Daoy (cell line): Measurements from ENCODE around the gene CYSRT1. TPM values are rescaled to one million over a fixed set of nuclear protein-coding genes. Genes with fewer than 3 reads are reported as not detected.

Source experiments
- DNase-seq: peaks from one replicate; pipeline ENCODE4 v3.0.0-alpha.2; 2015; ENCODE audit warnings: low read depth
- total RNA-seq: library from RNA; depleted of rRNA; stranded (reverse); fragments of >200 nt; shearing (Covaris generic); gene quantifications from 2 replicates; pipeline ENCODE4 v1.2.3, GENCODE V29; 2014

The CYSRT1 gene
- total RNA-seq, 1 experiment from 2014 or later: 0.91 TPM

GRCh38 chr9:137212520-137212919 is 12.5 kb upstream of the CYSRT1 start:
- DNase-seq: no peak

- DNase-seq: no peak
These were observed 11.6 kb upstream of the CYSRT1 start for GRCh38 chr9:137213160-137214060.

GRCh38 chr9:137214620-137215019 is 10.4 kb upstream of the CYSRT1 start:
- no peak for DNase-seq

GRCh38 chr9:137215196-137215986 is 9.6 kb upstream of the CYSRT1 start:
- DNase-seq: no peak

- DNase-seq: no peak
These were observed 8.6 kb upstream of the CYSRT1 start for GRCh38 chr9:137216188-137216965.

- no peak for DNase-seq
These were observed 7.4 kb upstream of the CYSRT1 start for GRCh38 chr9:137217276-137218211.

- DNase-seq: no peak
These were observed 6.7 kb upstream of the CYSRT1 start for GRCh38 chr9:137218212-137218753.

GRCh38 chr9:137218754-137219271 is 6.2 kb upstream of the CYSRT1 start:
- peak; percentile 87 for DNase-seq

- no peak for DNase-seq
These were observed 5.1 kb upstream of the CYSRT1 start for GRCh38 chr9:137219757-137220316.

- no peak for DNase-seq
These were observed 4.5 kb upstream of the CYSRT1 start for GRCh38 chr9:137220317-137221094.

GRCh38 chr9:137221095-137221505 is 3.9 kb upstream of the CYSRT1 start:
- no peak for DNase-seq

GRCh38 chr9:137221506-137222111 is 3.4 kb upstream of the CYSRT1 start:
- DNase-seq: no peak

GRCh38 chr9:137222190-137223077 is 2.5 kb upstream of the CYSRT1 start, which contains the start of gene RNF208:
Gene RNF208 (minus strand): TSS chr9:137222240. CDS start chr9:137221212, 1,028 bp downstream.
- DNase-seq: no peak

- DNase-seq: peak; percentile 99
These were observed 1.6 kb upstream of the CYSRT1 start for GRCh38 chr9:137223078-137223970.

GRCh38 chr9:137225699-137226331 is 841 bp downstream of the CYSRT1 start:
- DNase-seq: no peak
